ENCODE measurements around the gene ARHGAP21.
"Not testable (repeated sequence)": the region's sequence is repeated elsewhere in the genome, so short reads cannot be mapped to it uniquely, and the experiment has no call there.

The ARHGAP21 gene

GRCh38 chr10:24737001-24737400 lies 13.3 kb upstream of the ARHGAP21 start:
- H3K4me1 ChIP-seq (ENCODE audit: insufficient read depth, low read length): no peaks in the 10 kb centered on the region
- no peak overlapping the region for H2AFZ ChIP-seq (ENCODE audit: low read depth, low read length)
- H3K9me3 ChIP-seq (ENCODE audit: low read length): peaks cover 2% of the 10 kb centered on the region
- H3K36me3 ChIP-seq (ENCODE audit: insufficient read depth, low read length): no peaks in the 10 kb centered on the region
- H3K27me3 ChIP-seq (ENCODE audit: insufficient read depth, low read length): no peaks in the 10 kb centered on the region
- no peak overlapping the region for H3K4me3 ChIP-seq (ENCODE audit: low read length)

GRCh38 chr10:24731942-24732341 lies 8.3 kb upstream of the ARHGAP21 start:
- Histone ChIP-seq H3K36me3 (ENCODE audit: insufficient read depth, low read length) (no peaks in the 10 kb centered on the region), H2AFZ (ENCODE audit: low read depth, low read length) (no peak overlapping the region), H3K27me3 (ENCODE audit: insufficient read depth, low read length) (no peaks in the 10 kb centered on the region), H3K4me3 (ENCODE audit: low read length) (no peak overlapping the region), H3K9me3 (ENCODE audit: low read length) (no peaks in the 10 kb centered on the region), H3K4me1 (ENCODE audit: insufficient read depth, low read length) (peaks cover 2% of the 10 kb centered on the region)

- Histone ChIP-seq H3K4me3 (ENCODE audit: low read length) (no peak overlapping the region), H3K4me1 (ENCODE audit: insufficient read depth, low read length) (peaks cover 2% of the 10 kb centered on the region), H3K27me3 (ENCODE audit: insufficient read depth, low read length) (no peaks in the 10 kb centered on the region), H3K36me3 (ENCODE audit: insufficient read depth, low read length) (no peaks in the 10 kb centered on the region), H2AFZ (ENCODE audit: low read depth, low read length) (no peak overlapping the region), H3K9me3 (ENCODE audit: low read length) (no peaks in the 10 kb centered on the region)
These were observed 7.1 kb upstream of the ARHGAP21 start for GRCh38 chr10:24730811-24731210.

DNA sequence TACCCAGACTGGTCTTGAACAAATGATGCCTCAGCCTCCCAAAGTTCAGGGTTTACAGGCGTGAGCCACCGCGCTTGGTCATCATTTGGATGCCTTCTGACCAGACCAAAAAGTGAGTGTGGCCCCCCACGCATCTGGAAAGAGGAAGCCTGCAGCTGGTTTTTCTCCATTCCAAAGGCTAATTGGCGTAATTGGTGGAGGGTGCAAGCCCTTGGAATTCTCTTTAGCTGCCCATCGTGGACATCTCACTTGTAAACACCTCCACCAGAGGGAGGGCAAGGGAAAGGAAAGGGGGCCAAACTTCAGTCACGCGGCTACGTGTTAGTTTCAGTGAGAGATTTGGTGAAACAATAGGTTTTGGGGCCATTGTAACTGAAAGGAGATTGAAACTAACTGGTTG lies 4.1 kb upstream of the ARHGAP21 start:
- no peaks in the 10 kb centered on the region for H3K27me3 ChIP-seq (ENCODE audit: insufficient read depth, low read length)
- no peaks in the 10 kb centered on the region for H3K36me3 ChIP-seq (ENCODE audit: insufficient read depth, low read length)
- no peak overlapping the region for H2AFZ ChIP-seq (ENCODE audit: low read depth, low read length)
- no peaks in the 10 kb centered on the region for H3K9me3 ChIP-seq (ENCODE audit: low read length)
- no peak overlapping the region for H3K4me3 ChIP-seq (ENCODE audit: low read length)
- H3K4me1 ChIP-seq (ENCODE audit: insufficient read depth, low read length): peaks cover 9% of the 10 kb centered on the region

DNA sequence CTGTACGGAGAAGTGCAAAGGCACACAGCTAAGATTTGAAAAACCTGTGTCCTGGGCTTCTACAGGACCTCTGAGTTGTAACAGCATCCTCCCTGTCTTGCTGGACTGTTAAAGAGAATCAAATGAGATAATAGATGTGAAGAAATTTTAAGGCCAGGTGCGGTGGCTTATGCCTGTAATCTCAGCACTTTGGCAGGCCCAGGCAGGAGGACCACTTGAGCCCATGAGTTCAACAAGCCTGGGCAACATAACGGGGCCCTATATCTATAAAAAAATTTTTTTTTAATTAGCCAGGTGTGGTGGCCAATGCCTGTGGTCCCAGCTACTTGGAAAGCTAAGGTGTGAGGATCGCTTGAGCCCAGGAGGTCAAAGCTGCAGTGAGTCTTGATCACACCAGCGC lies 2.9 kb upstream of the ARHGAP21 start:
- Histone ChIP-seq H3K4me3 (ENCODE audit: low read length) (no peak overlapping the region), H3K4me1 (ENCODE audit: insufficient read depth, low read length) (peaks cover 9% of the 10 kb centered on the region), H3K36me3 (ENCODE audit: insufficient read depth, low read length) (peaks cover 1% of the 10 kb centered on the region), H3K9me3 (ENCODE audit: low read length) (no peaks in the 10 kb centered on the region), H3K27me3 (ENCODE audit: insufficient read depth, low read length) (no peaks in the 10 kb centered on the region), H2AFZ (ENCODE audit: low read depth, low read length) (no peak overlapping the region)

DNA sequence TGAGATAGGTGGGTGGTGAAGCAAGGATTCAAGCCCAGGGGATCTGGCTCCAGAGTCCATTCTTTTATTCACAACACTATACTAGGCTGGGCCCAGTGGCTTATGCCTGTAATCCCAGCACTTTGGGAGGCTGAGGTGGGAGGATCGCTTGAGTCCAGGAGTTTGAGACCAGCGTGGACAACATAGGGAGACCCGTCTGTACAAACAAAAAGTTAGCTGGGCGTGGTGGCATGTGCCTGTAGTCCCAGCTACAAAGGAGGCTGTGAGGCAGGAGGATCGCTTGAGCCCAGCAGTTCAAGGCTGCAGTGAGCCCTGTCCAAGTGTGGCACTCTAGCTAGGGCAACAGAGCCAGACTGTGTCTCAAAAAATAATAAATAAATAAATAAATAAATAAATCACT lies 2.3 kb upstream of the ARHGAP21 start:
- H2AFZ ChIP-seq (ENCODE audit: low read depth, low read length); H3K4me3 ChIP-seq (ENCODE audit: low read length); H3K36me3 ChIP-seq (ENCODE audit: insufficient read depth, low read length); H3K27me3 ChIP-seq (ENCODE audit: insufficient read depth, low read length); H3K9me3 ChIP-seq (ENCODE audit: low read length): not testable (repeated sequence)
- peaks cover 12% of the 10 kb centered on the region for H3K4me1 ChIP-seq (ENCODE audit: insufficient read depth, low read length)

GRCh38 chr10:24724381-24725228 lies 918 bp upstream of the ARHGAP21 start:
- Histone ChIP-seq H3K4me1 (ENCODE audit: insufficient read depth, low read length) (peaks cover 16% of the 10 kb centered on the region), H3K9me3 (ENCODE audit: low read length) (no peaks in the 10 kb centered on the region), H3K27me3 (ENCODE audit: insufficient read depth, low read length) (no peaks in the 10 kb centered on the region), H2AFZ (ENCODE audit: low read depth, low read length) (peak overlapping the region; percentile 43), H3K4me3 (ENCODE audit: low read length) (peak overlapping the region; percentile 77), H3K36me3 (ENCODE audit: insufficient read depth, low read length) (peaks cover 12% of the 10 kb centered on the region)

GRCh38 chr10:24723386-24723787 lies 300 bp downstream of the ARHGAP21 start:
- Histone ChIP-seq H3K4me3 (ENCODE audit: low read length) (peak overlapping the region; percentile 84), H2AFZ (ENCODE audit: low read depth, low read length) (no peak overlapping the region), H3K27me3 (ENCODE audit: insufficient read depth, low read length) (no peaks in the 10 kb centered on the region), H3K4me1 (ENCODE audit: insufficient read depth, low read length) (peaks cover 26% of the 10 kb centered on the region), H3K9me3 (ENCODE audit: low read length) (no peaks in the 10 kb centered on the region), H3K36me3 (ENCODE audit: insufficient read depth, low read length) (peaks cover 12% of the 10 kb centered on the region)

DNA sequence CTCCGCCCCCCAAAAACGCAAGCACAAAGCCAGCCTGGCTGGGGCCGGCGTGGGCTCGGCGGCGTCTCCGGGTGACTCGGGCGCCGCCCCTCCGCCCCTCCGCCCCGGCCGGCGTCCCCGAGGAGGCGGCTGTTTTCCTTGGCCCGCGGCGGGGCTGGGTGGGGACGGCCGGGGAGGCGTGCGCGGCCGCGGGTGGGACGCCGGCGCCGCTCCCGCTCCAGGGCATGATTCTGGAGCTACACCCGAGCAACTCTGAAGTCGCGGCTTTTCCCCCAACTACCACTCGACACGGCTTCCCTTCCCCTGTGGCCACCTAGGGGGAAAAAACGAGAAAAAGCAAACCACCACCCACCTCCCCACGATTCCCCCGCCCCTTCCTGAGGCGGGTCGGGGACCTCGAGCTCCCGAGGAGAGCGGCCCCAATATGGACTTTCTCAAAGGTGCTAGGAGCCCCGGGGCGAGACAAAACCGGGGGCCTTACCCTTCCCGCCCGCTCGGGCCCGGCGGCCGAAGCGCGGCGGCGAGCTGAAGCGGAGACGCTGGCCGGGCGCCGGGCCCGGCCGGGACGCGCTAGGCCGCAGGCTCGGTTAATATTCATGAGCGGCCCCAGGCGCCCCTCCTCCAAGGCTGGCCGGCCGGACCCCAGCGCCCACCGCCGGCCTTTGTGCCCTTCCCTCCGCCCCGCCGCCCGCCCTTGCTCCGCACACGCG lies 856 bp downstream of the ARHGAP21 start:
- Histone ChIP-seq H2AFZ (ENCODE audit: low read depth, low read length) (no peak overlapping the region), H3K9me3 (ENCODE audit: low read length) (no peaks in the 10 kb centered on the region), H3K27me3 (ENCODE audit: insufficient read depth, low read length) (no peaks in the 10 kb centered on the region), H3K36me3 (ENCODE audit: insufficient read depth, low read length) (peaks cover 16% of the 10 kb centered on the region), H3K4me3 (ENCODE audit: low read length) (peak overlapping the region; percentile 84), H3K4me1 (ENCODE audit: insufficient read depth, low read length) (peaks cover 31% of the 10 kb centered on the region)

- Histone ChIP-seq H2AFZ (ENCODE audit: low read depth, low read length) (no peak overlapping the region), H3K36me3 (ENCODE audit: insufficient read depth, low read length) (peaks cover 17% of the 10 kb centered on the region)
These were observed 1.5 kb downstream of the ARHGAP21 start for GRCh38 chr10:24722131-24722675.

DNA sequence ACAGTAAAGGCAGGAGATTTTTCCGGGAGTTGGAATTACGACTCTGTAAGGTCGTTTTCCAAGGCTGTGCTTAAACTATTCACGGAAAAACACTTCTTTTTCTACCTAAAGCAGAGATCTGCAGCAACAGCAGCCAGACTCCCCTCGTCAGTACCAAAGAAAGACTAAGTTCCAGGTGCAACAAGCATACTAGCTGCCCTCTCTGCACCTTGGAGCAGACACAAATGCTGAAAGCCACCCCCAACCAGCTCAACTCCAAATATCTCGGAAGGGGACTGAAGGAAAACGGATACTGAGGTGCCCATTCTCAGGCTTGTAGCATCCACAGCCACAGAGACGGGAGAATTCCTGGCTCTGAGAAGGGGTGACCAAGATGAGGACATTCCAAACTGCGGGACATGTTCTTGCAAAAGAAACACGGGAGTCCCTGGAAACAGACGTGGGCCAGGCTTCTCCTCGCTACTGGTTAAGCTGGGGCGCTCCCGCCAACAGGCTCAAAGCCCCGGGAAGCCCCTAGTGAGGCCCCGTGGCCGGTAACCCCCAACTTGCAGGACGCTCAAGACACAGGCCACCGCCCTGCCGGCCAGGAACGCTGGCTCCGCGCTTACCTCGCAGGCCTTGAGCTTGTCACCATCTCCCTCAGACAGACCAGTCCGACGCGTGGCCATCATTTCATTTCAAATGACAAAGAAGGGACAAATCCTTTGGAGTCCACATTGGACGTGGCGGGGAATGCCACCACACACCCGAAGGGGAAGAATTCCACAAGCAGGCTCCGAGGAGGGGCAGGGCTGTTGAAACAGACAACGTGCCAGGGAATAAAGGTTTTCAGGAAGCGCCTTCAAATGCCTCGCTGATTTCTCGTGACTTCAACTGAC lies 2.2 kb downstream of the ARHGAP21 start:
- H3K4me3 ChIP-seq (ENCODE audit: low read length): peak overlapping the region; percentile 84
- H3K9me3 ChIP-seq (ENCODE audit: low read length): no peaks in the 10 kb centered on the region
- H3K27me3 ChIP-seq (ENCODE audit: insufficient read depth, low read length): no peaks in the 10 kb centered on the region
- H2AFZ ChIP-seq (ENCODE audit: low read depth, low read length): no peak overlapping the region
- H3K36me3 ChIP-seq (ENCODE audit: insufficient read depth, low read length): peaks cover 24% of the 10 kb centered on the region
- peaks cover 37% of the 10 kb centered on the region for H3K4me1 ChIP-seq (ENCODE audit: insufficient read depth, low read length)

More at GRCh38 chr10:24722131-24722675, 1.5 kb downstream of the ARHGAP21 start:
- no peaks in the 10 kb centered on the region for H3K9me3 ChIP-seq (ENCODE audit: low read length)
- H3K4me3 ChIP-seq (ENCODE audit: low read length): peak overlapping the region; percentile 84
- H3K27me3 ChIP-seq (ENCODE audit: insufficient read depth, low read length): no peaks in the 10 kb centered on the region
- peaks cover 31% of the 10 kb centered on the region for H3K4me1 ChIP-seq (ENCODE audit: insufficient read depth, low read length)

DNA sequence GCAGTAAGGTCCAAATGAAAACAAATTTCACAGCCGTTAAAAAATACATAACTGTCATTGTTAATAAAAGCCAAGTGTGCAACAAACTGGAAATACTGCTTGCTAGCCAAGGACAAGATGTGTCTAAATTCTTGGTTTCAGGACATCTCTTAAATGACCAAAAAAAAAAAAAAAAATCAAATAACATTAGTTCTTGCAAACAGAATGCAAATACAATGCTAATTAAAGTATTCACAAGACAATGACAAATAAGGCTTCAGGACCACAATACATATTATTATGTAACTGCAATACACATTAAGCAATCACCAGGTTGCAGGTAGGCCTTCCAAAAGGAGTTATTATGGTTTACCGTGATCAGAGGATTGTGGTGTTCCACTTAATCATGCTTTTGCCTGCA lies 3.6 kb downstream of the ARHGAP21 start:
- Histone ChIP-seq H3K27me3 (ENCODE audit: insufficient read depth, low read length) (no peaks in the 10 kb centered on the region), H3K4me1 (ENCODE audit: insufficient read depth, low read length) (peaks cover 32% of the 10 kb centered on the region), H3K9me3 (ENCODE audit: low read length) (no peaks in the 10 kb centered on the region), H3K4me3 (ENCODE audit: low read length) (peak overlapping the region; percentile 84), H2AFZ (ENCODE audit: low read depth, low read length) (no peak overlapping the region), H3K36me3 (ENCODE audit: insufficient read depth, low read length) (peaks cover 24% of the 10 kb centered on the region)
